ENCODE results near the gene PRPS1.

PRPS1 gene

GRCh38 chrX:107678957-107679740 lies 50.8 kb downstream of the PRPS1 start (continued):
- no peak for TF ChIP-seq TSHZ2 (CRISPR knock-in tag; IDR thresholded peaks at IDR 0.05)
- no peak for TF ChIP-seq CSDC2 (CRISPR knock-in tag; IDR thresholded peaks at IDR 0.05)
- TF ChIP-seq ZFP3 (CRISPR knock-in tag; IDR thresholded peaks at IDR 0.05): no peak
- TF ChIP-seq ZNF8 (CRISPR knock-in tag; IDR thresholded peaks at IDR 0.05): no peak

- no peak for TF ChIP-seq ESRRG (CRISPR knock-in tag; IDR thresholded peaks at IDR 0.05)
- TF ChIP-seq ZNF70 (CRISPR knock-in tag; IDR thresholded peaks at IDR 0.05): no peak
- no peak for TF ChIP-seq TCF4 (CRISPR knock-in tag; IDR thresholded peaks at IDR 0.05; ENCODE audit: borderline replicate concordance)
- ATAC-seq: no peak
Measured at GRCh38 chrX:107682256-107682655, 53.9 kb downstream of the PRPS1 start.

- TF ChIP-seq RARB (CRISPR knock-in tag; IDR thresholded peaks at IDR 0.05) (no peak), TCF4 (CRISPR knock-in tag; IDR thresholded peaks at IDR 0.05; ENCODE audit: borderline replicate concordance) (no peak), ZC3H10 (CRISPR knock-in tag; IDR thresholded peaks at IDR 0.05) (no peak), PPARA (CRISPR knock-in tag; IDR thresholded peaks at IDR 0.05; ENCODE audit: borderline replicate concordance) (no peak), ZNF8 (CRISPR knock-in tag; IDR thresholded peaks at IDR 0.05) (no peak), BACH2 (CRISPR knock-in tag; IDR thresholded peaks at IDR 0.05; ENCODE audit: borderline replicate concordance) (no peak), ZNF565 (CRISPR knock-in tag; conservative IDR thresholded peaks at IDR 0.05; ENCODE audit: low read depth) (no peak), POU6F1 (CRISPR knock-in tag; IDR thresholded peaks at IDR 0.05; ENCODE audit: borderline replicate concordance, low read depth) (no peak), PATZ1 (CRISPR knock-in tag; IDR thresholded peaks at IDR 0.05; ENCODE audit: borderline replicate concordance) (no peak), CSRNP3 (CRISPR knock-in tag; IDR thresholded peaks at IDR 0.05) (no peak), CSDC2 (CRISPR knock-in tag; IDR thresholded peaks at IDR 0.05) (no peak), TSHZ2 (CRISPR knock-in tag; IDR thresholded peaks at IDR 0.05) (no peak), ZNF70 (CRISPR knock-in tag; IDR thresholded peaks at IDR 0.05) (no peak), OSR1 (CRISPR knock-in tag; IDR thresholded peaks at IDR 0.05) (no peak), ESRRG (CRISPR knock-in tag; IDR thresholded peaks at IDR 0.05) (no peak), ZFP3 (CRISPR knock-in tag; IDR thresholded peaks at IDR 0.05) (no peak)
- ATAC-seq: no peak
Measured at GRCh38 chrX:107683124-107683895, 55.0 kb downstream of the PRPS1 start.
